Measurements from ENCODE around the gene FUZ. TPM values are rescaled to one million over a fixed set of nuclear protein-coding genes. Genes with fewer than 3 reads are reported as not detected.
A peak's percentile ranks its signal among the peaks of the same experiment; 100 is the strongest.

Gene FUZ
- total RNA-seq, 1 donor from 2014 or later: 8.3 TPM

GRCh38 chr19:49818649-49819370 is 5.7 kb upstream of the FUZ start:
- peak overlapping the region; percentile 100 for H3K4me3 ChIP-seq (ENCODE audit: low read depth, low read length)
- no peak for DNase-seq (ENCODE audit: low read depth)
- no peak for TF ChIP-seq CTCF (conservative IDR thresholded peaks at IDR 0.05; ENCODE audit: low read depth, low read length)

GRCh38 chr19:49817964-49818648 is 5.0 kb upstream of the FUZ start, which contains the start of gene MED25:
TSS of gene MED25 (plus strand) at chr19:49818289. CDS start at chr19:49818342, 53 bp downstream.
- peak; percentile 50 for DNase-seq (ENCODE audit: low read depth)
- H3K4me3 ChIP-seq (ENCODE audit: low read depth, low read length): peak within 1 kb of the TSS; percentile 100
- no peak for TF ChIP-seq CTCF (conservative IDR thresholded peaks at IDR 0.05; ENCODE audit: low read depth, low read length)

DNA sequence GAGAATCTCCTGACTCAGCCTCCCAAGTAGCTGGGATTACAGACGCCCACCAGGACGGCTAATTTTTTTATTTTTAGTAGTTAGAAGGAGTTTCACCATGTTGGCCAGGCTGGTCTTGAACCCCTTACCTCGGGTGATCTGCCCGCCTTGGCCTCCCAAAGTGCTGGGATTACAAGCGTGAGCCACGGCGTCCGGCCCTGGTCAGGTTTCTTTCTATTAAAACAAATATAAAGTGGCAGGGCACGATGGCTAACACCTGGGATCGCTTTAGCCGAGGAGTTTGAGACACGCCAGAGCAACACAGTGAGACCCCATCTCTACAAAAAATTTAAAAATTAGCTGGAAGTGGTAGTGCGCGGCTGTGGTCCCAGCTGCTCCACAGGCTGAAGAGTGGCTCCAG is 3.5 kb upstream of the FUZ start:
- no peak for DNase-seq (ENCODE audit: low read depth)
- TF ChIP-seq CTCF (conservative IDR thresholded peaks at IDR 0.05; ENCODE audit: low read depth, low read length): no peak
- no peak overlapping the region for H3K4me3 ChIP-seq (ENCODE audit: low read depth, low read length)

- H3K4me3 ChIP-seq (ENCODE audit: low read depth, low read length): peak overlapping the region; percentile 87
- TF ChIP-seq CTCF (conservative IDR thresholded peaks at IDR 0.05; ENCODE audit: low read depth, low read length): no peak
- DNase-seq (ENCODE audit: low read depth): no peak
Observed at GRCh38 chr19:49814010-49814409, 918 bp upstream of the FUZ start.

- no peak for TF ChIP-seq CTCF (conservative IDR thresholded peaks at IDR 0.05; ENCODE audit: low read depth, low read length)
- no peak for DNase-seq (ENCODE audit: low read depth)
- peak overlapping the region; percentile 87 for H3K4me3 ChIP-seq (ENCODE audit: low read depth, low read length)
Observed at GRCh38 chr19:49812452-49812996, 568 bp downstream of the FUZ start.

- no peak for DNase-seq (ENCODE audit: low read depth)
- TF ChIP-seq CTCF (conservative IDR thresholded peaks at IDR 0.05; ENCODE audit: low read depth, low read length): no peak
- H3K4me3 ChIP-seq (ENCODE audit: low read depth, low read length): no peak overlapping the region
Observed at GRCh38 chr19:49811328-49811727, 1.8 kb downstream of the FUZ start.
